Right ventricle myocardium inferior (tissue), 1 donor: ENCODE data around the gene PFKM. TPM values are rescaled to one million over a fixed set of nuclear protein-coding genes. Genes with fewer than 3 reads are reported as not detected.
A peak's percentile ranks its signal among the peaks of the same experiment; 100 is the strongest.

Experiments
- microRNA-seq: library from miRNA; unstranded; fragments of <30 nt; microRNA quantifications from one replicate; pipeline ENCODE4 v1.2.0, GENCODE V29; 2020
- total RNA-seq: library from RNA; stranded (reverse); fragmentation: NEBNext Ultra II Directional; extraction: Animal tissue kit (Norgen Biotek cat#: 25700); gene quantifications from one replicate; pipeline ENCODE4 v1.2.1, GENCODE V29; 2021
- donor health status: DM: no; HTN: yes; CAD: no; lungs with severe emphysema.

PFKM gene
- total RNA-seq, 1 donor from 2014 or later: 637 TPM

Small RNA genes within 50 kb of the gene (microRNA-seq; reads per million reads assigned to microRNA genes)
- 29.3 reads per million, percentile 38 among the genes with 10 or more reads in this experiment for gene MIR6505

Other genes with a start within 250 kb of the PFKM start
- 0.35 TPM for gene VDR, start 214.4 kb upstream of the PFKM start, total RNA-seq
- 45.6 TPM for gene TMEM106C, start 155.8 kb upstream of the PFKM start, total RNA-seq
- not detected for gene COL2A1, start 114.9 kb upstream of the PFKM start, total RNA-seq
- 7.7 TPM for gene SENP1, start 13.3 kb upstream of the PFKM start, total RNA-seq
- gene ASB8, start 38.2 kb downstream of the PFKM start, total RNA-seq: 80.7 TPM
- 1.0 TPM for gene CCDC184, start 64.3 kb downstream of the PFKM start, total RNA-seq
- gene OR10AD1, start 83.9 kb downstream of the PFKM start, total RNA-seq: not detected
- gene ZNF641, start 231.6 kb downstream of the PFKM start, total RNA-seq: 17.3 TPM